ENCODE data around the gene GNB1L.

GNB1L gene

DNA sequence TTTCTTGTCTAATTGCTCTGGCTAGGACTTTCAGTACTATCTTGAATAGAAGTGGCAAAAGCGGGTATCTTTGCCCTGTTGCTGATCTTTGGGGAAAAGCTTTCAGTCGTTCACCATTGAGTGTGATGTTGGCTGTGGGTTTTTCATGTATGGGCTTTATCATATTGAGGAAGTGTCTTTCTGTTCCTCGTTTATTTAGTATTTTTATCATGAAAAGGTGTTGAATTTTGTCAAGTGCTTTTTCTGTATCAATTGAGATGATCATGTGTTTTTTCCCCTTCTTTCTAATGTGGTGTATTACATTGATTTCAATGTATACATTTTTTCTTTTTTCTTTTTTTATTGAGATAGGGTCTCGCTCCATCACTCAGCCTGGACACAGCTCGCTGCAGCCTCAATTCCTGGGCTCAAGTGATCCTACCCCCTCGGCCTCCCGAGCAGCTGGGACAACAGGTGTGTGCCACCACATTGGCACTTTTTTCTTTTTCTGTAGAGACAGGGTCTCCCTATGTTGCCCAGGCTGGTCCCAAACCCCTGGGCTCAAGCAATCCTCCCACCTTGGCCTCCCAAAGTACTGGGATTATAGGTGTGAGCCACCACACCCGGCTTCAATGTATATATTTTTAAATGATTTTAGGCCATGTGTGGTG is 5.3 kb upstream of the GNB1L start:
- no peak for FAIRE-seq

DNA sequence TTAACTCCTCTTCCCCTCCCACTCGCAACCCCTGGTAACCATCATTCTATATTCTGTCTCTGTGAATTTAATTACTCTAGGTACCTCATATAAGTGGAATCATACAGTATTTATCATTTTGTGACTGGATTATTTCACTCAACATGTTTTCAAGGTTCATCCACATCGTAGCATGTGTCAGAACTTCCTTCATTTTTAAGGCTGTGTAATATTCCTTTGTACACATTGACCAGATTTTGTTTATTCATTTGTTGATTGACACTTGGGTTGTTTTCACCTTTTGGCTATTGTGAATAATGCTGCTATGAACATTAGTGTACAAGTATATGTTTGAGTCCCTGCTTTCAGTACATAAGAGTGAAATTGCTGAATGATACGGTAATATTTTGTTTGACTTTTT is 2.7 kb upstream of the GNB1L start:
- no peak for FAIRE-seq

DNA sequence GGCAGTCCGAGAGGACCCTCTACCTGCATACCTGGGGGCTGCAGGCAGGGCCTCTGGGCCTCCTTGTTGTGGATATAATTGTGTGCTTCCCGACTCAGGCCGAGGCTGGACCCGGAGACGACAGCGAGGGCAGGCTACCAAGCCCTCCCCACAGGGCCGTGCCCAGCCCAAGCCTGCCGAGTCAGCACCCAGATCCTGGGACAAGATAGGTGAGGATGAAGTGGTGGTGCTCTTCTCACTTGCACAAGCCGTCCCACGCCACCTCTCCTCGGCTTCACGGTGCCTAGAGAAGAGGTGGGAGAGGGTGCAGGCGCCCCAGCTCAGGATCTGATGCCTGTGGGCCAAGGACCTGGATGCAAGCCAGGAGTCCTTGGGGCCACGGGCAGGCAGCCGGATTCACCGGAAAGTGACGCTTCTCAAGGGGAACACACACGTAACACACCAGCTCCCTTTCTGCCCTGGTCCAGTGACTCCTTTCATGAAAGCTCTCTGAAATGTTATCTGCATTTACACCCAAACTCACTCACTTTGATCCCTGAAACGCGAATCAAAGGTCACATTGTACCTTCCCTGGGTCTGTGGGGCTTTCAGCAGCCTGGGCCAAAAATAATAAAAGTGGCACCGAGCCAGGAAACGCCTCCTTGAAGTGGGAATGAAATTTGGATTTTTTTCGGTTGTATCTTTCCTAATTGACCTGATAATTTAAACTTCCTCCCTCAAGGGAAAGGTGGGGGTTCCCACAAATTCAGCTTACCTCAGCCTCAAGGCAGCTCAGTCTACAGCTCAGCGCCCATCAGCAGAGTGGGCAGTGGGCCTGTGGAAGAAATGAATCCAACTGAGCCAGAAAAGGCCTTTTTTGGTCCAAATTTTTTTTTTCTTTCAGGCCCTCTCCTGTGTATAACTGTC is 1.1 kb upstream of the GNB1L start:
- no peak for FAIRE-seq

DNA sequence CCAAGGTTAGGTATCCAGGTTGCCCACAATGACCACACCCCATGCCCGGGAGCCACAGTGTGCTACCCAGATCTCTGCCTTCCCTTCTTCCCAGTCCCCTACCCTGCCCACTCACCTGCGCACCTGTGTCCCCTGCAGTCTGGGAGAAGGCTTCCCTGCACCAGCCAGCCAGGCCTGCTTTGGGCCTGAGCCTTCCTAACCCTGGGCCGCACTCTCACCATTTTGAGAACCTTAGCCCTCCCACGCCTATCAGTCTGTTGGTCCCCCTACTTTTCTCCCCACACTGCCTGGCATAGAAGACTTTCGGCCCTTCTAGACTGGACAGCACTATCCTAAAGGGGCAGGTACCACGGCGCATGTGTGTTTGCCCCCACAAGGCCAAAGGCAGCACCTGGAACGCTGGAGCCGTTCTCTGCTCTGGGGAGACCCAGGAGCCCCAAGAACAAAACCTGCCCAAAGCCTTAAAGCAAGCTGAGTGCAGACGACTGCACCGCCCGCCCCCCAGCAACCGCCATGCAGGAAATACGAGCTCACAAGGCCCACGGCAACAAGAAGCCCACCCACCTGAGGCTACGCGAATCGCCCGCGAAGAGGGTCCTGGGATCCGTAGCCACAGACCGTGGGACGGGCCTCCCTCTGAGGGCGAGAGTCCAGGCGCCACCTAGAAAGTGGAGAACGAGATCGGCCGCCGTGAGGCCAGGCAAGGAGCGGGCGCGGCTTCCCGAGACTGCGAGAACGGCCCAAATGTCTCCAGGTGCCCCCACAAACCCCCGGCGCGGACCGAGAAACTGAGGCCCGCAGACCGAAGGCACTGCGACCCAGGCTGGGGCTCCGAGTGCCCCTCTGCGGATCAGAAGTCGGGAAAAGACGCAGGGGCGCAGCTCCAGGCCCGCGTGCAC is 546 bp downstream of the GNB1L start:
- no peak for FAIRE-seq

DNA sequence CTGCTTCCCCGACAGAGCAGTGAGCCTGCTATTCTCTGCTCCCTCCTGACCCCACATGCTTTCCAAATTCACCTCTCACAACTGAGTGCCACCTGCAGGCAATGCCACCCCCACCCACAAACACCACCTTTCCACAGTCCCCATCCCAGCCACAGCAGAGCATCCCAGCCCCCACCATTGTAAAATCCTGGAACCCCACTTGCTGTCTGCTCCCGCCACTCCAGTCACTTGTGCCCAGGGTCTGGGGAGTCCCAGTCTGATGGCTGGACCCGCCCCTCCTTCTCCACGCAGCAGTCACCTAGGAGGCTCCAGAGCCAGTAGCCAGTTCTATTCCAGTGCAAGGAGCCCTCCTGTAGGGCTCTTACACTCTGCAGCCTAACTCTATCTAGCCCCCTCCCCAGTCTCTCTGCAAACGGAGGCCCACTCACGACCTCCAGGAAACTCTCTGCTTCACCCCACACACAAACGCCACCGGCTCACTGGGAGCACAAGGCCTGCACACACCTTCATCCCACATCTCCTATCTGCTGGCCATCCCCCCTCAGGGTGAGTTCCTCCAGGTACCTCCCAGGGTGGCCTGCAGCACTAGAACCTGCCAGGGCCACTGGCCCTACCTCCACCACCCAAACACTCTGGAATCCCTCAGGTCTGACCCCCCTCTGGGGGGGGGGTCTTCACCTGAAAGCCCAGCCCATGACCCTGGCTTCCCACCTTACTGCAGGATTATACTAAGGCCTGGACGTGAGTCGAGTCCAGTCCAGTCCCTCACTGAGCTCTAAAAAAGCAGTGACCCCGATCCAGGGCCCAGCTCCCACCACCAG is 1.4 kb downstream of the GNB1L start:
- FAIRE-seq = no peak

DNA sequence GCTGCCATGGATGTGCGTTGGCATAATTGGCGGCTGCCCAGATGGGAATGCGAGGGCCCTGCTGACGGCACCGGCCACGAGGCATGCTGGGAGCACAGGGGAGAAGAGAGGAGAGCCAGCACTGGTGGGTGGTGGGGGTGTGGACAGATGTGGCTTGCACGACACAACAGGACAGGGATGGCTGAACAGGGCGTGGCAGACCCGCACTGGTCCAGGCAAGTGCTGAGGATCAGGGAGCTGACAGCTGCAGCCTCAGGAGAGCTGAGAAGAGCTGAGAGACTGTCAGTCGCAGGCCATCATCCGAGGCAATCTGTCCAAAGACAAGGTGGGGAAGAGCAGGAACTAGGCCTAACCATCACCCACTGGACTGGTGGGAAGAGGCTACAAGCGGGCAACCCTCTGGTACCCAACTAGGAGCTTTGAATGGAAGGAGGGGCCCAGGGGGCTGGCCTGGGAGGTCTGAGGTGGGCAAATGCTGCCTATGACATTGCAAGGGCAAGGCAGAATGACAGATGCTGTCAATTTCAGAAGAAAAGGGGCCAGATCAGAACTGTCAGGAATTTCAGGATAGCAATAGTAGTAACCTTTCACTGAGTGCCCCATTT is 2.4 kb downstream of the GNB1L start:
- no peak for FAIRE-seq

DNA sequence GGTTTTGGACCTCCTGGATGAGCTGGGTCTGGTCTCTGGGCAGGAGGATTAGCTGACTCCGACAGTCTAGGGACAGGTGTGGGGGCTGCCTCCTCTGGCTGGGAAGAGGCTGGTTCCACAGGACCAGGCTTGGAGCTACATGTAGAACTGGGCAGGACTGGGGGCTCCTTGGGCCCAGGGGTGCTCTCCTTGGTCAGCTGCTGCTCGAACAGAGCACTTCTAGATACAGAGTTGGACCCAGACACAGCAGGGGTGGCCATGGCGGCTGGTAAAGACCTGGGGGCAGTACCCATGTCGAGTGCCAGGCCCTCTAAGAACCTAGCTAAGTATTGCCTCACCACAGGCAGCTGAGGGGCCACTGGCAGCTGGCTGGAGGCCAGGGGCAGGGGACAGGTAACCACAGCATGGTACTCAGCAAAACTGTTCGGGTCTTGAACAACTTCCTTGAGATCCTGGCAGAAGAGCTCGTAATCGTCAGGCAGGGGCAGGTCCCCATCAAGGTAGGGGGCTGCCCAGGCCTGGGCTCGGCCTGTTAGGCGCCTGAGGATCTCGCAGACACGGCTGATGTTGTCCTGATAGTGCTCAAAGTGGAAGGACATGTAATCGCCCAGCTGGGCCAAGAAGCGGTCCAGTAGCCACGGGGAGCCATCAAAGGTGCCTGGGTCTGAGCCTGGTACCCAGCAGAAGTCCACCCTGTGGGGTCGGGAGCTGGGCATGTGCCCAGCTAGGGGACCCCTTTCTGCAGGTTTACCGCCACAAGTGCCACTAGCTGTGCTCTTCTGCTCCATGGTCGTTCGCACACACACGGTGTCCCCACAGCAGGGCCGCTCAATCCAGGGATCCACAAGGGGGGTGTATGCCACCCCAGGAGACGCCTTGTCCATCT is 3.1 kb downstream of the GNB1L start:
- FAIRE-seq = no peak

DNA sequence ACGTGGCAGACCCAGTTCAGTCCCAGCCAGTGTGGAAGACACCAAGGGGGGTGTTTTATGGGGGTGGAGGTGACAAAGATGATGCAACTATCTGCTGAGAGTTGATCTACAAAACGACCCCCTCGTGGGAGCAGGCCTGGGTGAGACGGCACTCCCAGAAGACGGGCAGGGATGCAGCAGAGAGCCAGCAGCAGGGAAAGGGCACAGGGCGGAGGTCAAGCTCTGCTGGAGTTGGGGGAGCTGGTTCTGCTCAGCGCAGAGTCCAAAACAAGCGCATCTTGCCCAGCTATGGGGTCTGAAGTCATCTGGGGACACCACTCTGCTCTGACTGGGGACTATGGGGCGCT is 3.9 kb downstream of the GNB1L start:
- FAIRE-seq = no peak

DNA sequence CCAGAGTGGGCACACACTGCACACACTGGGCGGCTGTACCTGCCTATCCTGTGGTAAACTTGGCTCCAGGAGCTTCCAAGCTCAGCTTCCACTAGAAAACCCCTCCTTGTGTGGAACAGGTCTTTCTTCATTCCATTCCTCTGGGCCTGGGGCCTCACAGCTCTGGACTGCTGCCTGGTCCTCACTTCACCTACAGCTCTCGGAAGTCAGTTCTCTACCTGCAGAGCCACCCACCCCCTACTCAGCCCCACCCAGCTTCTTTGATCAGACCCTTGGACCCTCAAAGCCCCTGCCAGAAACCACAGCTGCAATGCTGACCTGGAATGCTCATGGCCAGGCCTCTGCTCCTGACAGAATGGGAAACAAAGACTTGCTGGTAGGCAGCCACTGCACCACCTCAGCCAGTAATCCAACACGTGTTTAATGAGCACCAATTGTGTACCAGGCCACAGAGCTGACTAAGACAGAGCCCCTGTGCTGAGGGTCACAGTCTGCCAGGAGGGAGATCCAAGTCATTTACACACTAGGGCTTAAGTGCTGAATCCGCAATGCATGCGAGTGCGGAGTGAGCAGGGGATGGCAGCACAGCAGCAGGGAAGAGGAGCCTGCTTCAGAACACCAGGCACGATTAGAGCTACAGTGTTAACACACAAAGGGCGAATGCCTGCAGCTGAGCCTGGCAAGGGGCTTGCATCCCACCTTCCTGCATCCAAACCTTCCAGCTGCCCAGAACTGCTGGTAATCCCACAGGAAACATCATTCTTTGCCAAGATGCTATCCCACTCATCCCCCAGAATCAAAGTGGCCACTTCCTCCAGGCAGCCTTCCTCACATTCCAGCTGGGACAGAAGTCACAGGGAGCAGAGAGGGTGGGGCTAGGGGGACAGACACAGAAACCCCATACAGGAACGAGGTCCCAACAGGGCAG is 4.6 kb downstream of the GNB1L start:
- FAIRE-seq = no peak

DNA sequence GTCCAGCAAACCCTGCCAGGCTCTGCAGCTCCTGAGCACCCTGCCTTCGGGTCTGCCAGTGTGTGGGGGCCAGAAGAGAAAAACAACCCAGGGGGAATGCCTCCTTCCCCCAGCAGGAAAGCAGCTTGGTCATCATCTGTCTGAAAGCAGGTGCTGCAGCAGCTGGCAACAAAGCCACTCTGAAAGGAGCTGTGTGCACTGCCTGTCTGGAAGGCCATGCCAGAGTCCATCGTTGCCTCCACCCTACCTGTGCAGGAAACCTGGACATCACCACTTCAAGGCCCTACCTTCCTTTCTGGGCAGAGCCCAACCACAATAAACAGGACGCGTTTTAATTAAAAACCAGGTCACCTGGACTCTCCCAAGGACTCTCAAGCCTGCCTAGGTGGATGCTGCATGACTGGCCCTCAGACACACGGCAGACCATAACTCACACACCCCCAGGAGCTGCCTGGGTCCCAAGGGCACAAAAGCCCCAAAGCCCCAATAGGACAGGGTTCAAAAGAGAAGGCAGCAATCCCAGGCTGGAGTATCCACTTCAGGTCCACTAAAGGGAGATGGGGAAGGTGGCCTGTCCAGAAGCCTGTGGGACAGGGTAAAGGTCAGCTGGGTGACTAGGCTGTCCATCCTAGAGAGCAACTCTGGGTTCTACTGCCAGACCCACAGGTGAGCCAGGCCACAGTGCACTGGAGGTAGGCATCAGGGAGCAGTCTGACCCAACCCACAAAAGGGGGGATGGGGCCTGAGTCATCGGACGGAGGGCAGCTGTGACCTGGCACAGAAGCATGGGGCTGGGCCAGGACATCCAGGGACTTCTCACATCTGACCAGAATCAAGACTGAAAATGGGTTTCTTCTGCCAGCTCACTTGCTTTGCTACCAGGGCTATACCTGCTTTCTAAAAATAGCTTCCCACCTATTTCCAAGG is 6.1 kb downstream of the GNB1L start:
- no peak for FAIRE-seq

DNA sequence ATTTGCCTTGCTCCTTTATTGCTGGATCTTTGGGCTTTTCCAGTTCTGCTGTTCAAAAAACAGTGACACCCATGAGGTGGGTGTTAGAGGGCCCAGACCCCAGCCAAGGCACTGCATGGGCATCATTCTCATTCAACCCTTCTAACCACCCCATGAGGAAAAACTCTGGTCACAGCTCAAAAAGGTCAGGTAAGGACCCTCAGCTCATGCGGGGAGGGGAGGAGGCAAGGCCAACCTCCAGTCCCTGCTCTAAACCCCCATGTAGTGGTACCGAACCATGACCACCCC is 7.4 kb downstream of the GNB1L start:
- FAIRE-seq = no peak

DNA sequence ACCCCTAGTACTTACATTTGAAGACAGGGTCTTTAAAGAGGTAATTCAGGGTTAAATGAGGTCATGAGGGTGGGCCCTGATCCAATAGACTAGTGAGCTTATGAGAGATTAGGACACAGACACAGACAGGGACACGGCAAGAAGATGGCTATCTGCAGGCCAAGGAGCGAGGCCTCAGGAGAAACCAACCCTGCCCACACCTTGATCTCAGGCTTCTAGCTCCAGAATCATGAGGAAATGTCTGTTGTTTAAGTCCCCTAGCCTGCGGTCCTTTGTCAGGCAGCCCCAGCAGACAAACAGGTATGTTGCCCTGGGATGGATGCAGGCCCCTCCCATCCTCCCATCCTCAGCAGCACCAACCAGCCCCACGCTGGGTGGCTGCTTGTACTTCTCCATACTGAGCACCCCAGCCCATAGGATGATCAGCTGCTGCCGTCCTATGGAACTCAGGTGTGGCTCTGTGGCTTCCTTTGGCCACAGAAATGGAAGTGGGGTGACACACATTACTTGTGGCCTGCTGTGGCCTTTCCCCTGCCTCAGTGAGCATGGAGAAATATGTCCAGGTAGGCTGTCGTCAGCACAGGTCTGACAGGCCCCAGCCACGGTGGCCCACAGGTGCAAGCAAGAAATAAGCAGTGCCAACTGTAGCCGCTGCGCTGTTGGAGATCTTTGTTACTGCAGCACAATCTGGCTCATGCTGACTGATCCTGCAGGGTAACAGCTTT is 7.9 kb downstream of the GNB1L start:
- FAIRE-seq = no peak

DNA sequence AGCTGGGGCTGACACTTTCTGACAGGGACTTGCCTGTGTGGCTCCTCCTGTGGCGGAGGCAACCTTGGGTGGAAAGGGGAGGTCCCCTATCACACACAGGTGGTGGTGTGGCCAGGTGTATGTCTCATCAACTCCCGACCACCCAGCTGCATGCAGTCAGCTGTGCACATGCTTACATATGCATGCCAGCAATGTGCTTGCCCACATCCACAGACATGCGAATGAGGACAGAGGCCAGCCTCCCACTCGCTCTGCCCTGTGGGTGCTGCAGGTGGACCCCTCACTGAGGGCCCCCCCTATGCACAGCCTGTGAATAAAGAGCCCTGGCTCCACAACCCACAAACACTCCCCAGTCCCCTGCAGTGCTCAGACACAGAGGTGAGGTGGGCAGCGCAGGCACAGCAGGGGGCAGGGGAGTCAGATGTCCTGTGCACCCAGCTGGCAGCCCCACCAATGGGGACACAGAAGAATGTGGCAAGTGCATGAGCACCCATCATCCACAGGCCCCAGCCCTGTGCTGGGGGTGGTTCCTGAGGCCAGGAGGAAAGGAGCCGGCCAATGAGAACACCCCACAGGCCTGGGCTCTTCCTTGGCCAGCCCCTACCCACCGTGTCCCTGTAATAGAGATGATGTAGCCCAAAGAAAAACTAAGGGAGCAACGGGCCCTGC is 9.5 kb downstream of the GNB1L start:
- no peak for FAIRE-seq

DNA sequence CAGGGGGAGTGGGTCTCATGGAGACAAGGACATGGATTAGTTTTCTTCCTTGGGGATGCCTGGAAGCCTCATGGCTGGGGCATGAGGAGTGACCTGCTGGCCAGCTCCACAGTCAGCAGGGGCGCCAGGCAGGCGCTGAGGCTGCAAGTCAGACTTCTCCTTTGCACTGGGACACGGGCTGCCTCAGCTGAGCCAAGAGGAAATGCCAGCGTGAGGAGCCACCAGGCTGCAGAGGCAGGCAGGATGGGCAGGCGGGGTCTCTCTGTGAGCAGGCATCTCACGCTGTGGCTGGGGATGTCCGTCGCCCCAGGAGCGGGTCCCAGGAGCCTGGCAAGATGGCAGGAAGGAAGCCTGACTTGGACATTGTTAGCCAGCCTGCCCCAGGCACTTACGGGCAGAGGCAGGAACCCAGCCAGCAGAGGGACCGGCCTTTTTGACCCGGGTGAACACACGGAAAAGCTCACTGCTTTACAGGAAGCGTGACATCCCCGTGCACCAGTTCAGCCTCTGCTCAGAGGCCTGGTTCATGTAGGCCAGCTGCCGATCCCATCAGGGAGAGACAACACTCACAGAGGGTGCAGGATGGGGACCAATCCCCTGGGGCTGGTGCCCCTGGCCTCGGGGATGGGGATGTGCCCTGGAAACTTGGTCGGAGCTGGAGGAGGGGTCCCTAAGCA is 10.2 kb downstream of the GNB1L start:
- FAIRE-seq = no peak

DNA sequence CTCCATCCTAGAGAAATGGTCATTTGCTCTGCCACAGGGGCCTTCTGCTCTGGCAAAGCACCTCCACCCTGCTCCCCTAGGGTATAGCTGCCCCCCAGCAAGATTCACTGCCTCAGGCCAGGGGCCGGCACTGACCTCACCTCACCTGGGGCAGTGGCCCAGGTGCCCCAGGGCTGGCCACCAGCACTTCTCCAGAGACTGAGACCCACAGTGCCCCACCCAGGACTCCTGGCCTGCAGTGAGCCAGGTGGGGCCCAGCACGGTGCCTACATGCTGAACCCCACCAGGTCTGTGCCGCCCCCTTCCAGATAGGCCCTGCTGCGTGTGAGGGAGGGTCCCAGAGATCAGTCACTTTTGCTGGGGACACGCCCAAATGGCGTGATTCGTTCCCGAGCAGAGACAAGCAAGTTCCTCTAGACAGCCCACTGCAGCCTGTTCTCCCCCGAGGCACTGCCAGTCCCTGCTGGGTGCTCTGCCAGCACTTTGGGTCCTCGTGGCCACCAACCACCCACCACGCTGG is 10.8 kb downstream of the GNB1L start:
- no peak for FAIRE-seq

DNA sequence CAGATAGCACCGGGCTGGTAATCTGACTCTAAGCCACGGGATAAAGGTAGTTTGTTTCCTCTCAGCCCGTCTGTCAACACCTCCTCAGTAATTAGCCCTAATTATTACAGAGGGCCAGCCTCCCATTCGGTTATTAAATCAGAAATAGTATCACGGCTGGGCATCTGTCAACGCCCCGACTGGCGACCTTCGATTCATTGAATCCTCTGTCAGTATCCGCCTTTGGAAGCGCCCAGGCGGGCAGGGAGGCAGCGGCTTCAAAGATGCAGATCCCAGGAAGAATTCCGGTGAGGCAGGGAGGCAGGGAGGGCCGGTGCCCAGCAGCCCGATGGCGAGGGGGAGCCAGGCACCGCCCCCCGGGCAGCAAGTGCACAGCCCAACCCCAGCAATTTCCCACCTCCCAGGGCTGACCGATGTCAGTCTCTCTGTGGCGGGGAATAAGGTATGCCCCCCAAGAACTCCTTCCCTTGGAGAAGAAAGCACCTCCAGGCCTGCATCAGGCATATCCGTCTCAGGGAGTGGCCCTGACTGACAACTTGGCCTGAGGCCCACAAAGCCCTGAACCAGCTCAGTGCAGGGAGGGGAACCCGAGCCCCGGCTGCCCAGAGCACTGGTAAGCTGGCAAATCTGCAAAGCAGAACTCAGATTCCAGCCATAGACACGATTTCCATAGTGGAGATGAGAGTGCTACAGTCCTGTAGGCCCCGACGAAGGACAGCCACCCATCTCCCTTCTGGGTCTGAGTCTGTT is 11.4 kb downstream of the GNB1L start:
- no peak for FAIRE-seq

All from G401.6 (cell line).